ENCODE results near the gene BPI. TPM values are rescaled to one million over a fixed set of nuclear protein-coding genes. Genes with fewer than 3 reads are reported as not detected.

BPI gene
- total RNA-seq, 1 experiment from 2014 or later, result not detected

- Histone ChIP-seq H3K27ac (ENCODE audit: low read depth, low read length) (no peak overlapping the region), H3K4me1 (ENCODE audit: control insufficient read depth in 1 of 2, insufficient read depth in 2 of 2, low read length in 2 of 2) (no peaks in the 10 kb centered on the region), H4K20me1 (ENCODE audit: insufficient read depth) (no peaks in the 10 kb centered on the region), H2AFZ (ENCODE audit: low read depth, low read length, poor library complexity, severe bottlenecking) (no peak overlapping the region), H3K27me3 (ENCODE audit: insufficient read depth, low read length) (no peaks in the 10 kb centered on the region), H3K4me3 (replicated peaks in 1 of 2; ENCODE audit: low read depth in 1 of 2, low read length in 2 of 2) (no peak overlapping the region), H3K9me2 (ENCODE audit: insufficient read depth) (no peaks in the 10 kb centered on the region), H3K9ac (ENCODE audit: low read length) (no peak overlapping the region), H3K4me2 (ENCODE audit: low read length) (no peak overlapping the region), H3K36me3 (ENCODE audit: control insufficient read depth in 1 of 2, insufficient read depth in 2 of 2, low read length in 2 of 2) (no peaks in the 10 kb centered on the region), H3K9me3 (ENCODE audit: control insufficient read depth in 1 of 2, insufficient read depth in 1 of 2, low read depth in 1 of 2, low read length in 2 of 2) (no peaks in the 10 kb centered on the region), H3K79me2 (ENCODE audit: insufficient read depth, low read length) (no peaks in the 10 kb centered on the region)
- ChIA-PET CTCF (no interaction called here), RAD21 (ENCODE audit: low non-redundant PET in 1 of 2, low total read pairs in 2 of 2, uncharacterized antibody in 2 of 2, unreplicated experiment in 2 of 2) (no interaction called here), POLR2A (no interaction called here)
- no TSS peak for BruUV-seq (replicated peaks)
- intact Hi-C loops (cut with micrococcal nuclease), result no loop called here
- no peak for DNase-seq (ENCODE audit: low read depth, low spot score)
- TF ChIP-seq CBX3 (IDR thresholded peaks at IDR 0.05; ENCODE audit: low read depth), result no peak
- TF ChIP-seq SP1 (IDR thresholded peaks at IDR 0.05; ENCODE audit: low read depth), result no peak
- TF ChIP-seq REST (IDR thresholded peaks at IDR 0.05; ENCODE audit: low read depth), result no peak
- TF ChIP-seq YY1 (IDR thresholded peaks at IDR 0.05; ENCODE audit: extremely low read depth, insufficient replicate concordance, low read depth, low read length), result no peak
- TF ChIP-seq JUND (IDR thresholded peaks at IDR 0.05), result no peak
- ATAC-seq, result no peak
Observed at GRCh38 chr20:38346741-38347140, 42.8 kb downstream of the BPI start.

- Histone ChIP-seq H3K9ac (ENCODE audit: low read length) (no peak overlapping the region), H3K4me1 (ENCODE audit: control insufficient read depth in 1 of 2, insufficient read depth in 2 of 2, low read length in 2 of 2) (no peaks in the 10 kb centered on the region), H3K27ac (ENCODE audit: low read depth, low read length) (no peak overlapping the region), H3K9me2 (ENCODE audit: insufficient read depth) (no peaks in the 10 kb centered on the region), H3K27me3 (ENCODE audit: insufficient read depth, low read length) (no peaks in the 10 kb centered on the region), H3K79me2 (ENCODE audit: insufficient read depth, low read length) (no peaks in the 10 kb centered on the region), H2AFZ (ENCODE audit: low read depth, low read length, poor library complexity, severe bottlenecking) (no peak overlapping the region), H3K4me3 (replicated peaks in 1 of 2; ENCODE audit: low read depth in 1 of 2, low read length in 2 of 2) (no peak overlapping the region), H4K20me1 (ENCODE audit: insufficient read depth) (no peaks in the 10 kb centered on the region), H3K9me3 (ENCODE audit: control insufficient read depth in 1 of 2, insufficient read depth in 1 of 2, low read depth in 1 of 2, low read length in 2 of 2) (no peaks in the 10 kb centered on the region), H3K36me3 (ENCODE audit: control insufficient read depth in 1 of 2, insufficient read depth in 2 of 2, low read length in 2 of 2) (no peaks in the 10 kb centered on the region), H3K4me2 (ENCODE audit: low read length) (no peak overlapping the region)
- ChIA-PET RAD21 (ENCODE audit: low non-redundant PET in 1 of 2, low total read pairs in 2 of 2, uncharacterized antibody in 2 of 2, unreplicated experiment in 2 of 2) (no interaction called here), POLR2A (no interaction called here), CTCF (no interaction called here)
- intact Hi-C loops (cut with micrococcal nuclease), result no loop called here
- no peak for ATAC-seq
- BruUV-seq (replicated peaks), result no TSS peak
- no peak for DNase-seq (ENCODE audit: low read depth, low spot score)
- TF ChIP-seq ATF3 (IDR thresholded peaks at IDR 0.05) (no peak), REST (IDR thresholded peaks at IDR 0.05; ENCODE audit: low read depth) (no peak), CBX3 (IDR thresholded peaks at IDR 0.05; ENCODE audit: low read depth) (no peak), CEBPB (IDR thresholded peaks at IDR 0.05; ENCODE audit: low read depth) (no peak), SP1 (IDR thresholded peaks at IDR 0.05; ENCODE audit: low read depth) (no peak), EZH2 (IDR thresholded peaks at IDR 0.05) (no peak), POLR2A (IDR thresholded peaks at IDR 0.05; ENCODE audit: borderline replicate concordance, extremely low read depth, insufficient read depth, insufficient read length) (no peak), POLR2AphosphoS5 (IDR thresholded peaks at IDR 0.05; ENCODE audit: low read depth, low read length) (no peak), ZNF274 (IDR thresholded peaks at IDR 0.05; ENCODE audit: low read depth, low read length) (no peak), TCF7L2 (IDR thresholded peaks at IDR 0.05; ENCODE audit: borderline replicate concordance, extremely low read depth, insufficient read depth, insufficient read length) (no peak), JUND (IDR thresholded peaks at IDR 0.05) (no peak)
Observed at GRCh38 chr20:38349856-38350255, 45.9 kb downstream of the BPI start.
